Nephron progenitor cell (in vitro differentiated cells): ENCODE data around the gene NPY2R.
A peak's percentile ranks its signal among the peaks of the same experiment; 100 is the strongest.

ENCODE experiments used
- DNase-seq: peaks from one replicate; pipeline ENCODE4 v3.0.0; 2021
- H3K27ac Mint-ChIP-seq: 2 replicates; pipeline ENCODE4 v1.8.0; 2021; ENCODE audit warnings: mild to moderate bottlenecking, moderate library complexity, mixed read lengths
- H3K27me3 Mint-ChIP-seq: 2 replicates; pipeline ENCODE4 v1.8.0; 2021; ENCODE audit warnings: mild to moderate bottlenecking, low read depth, mixed read lengths; ENCODE audit not compliant: poor library complexity
- H3K36me3 Mint-ChIP-seq: 2 replicates; pipeline ENCODE4 v1.8.0; 2021; ENCODE audit warnings: low read depth, mixed read lengths
- H3K4me1 Mint-ChIP-seq: 2 replicates; pipeline ENCODE4 v1.8.0; 2021; ENCODE audit warnings: mixed read lengths
- H3K4me3 Mint-ChIP-seq: 2 replicates; pipeline ENCODE4 v1.8.0; 2021; ENCODE audit warnings: mild to moderate bottlenecking, moderate library complexity, mixed read lengths
- H3K9me3 Mint-ChIP-seq: 2 replicates; pipeline ENCODE4 v1.8.0; 2021; ENCODE audit warnings: mild to moderate bottlenecking, moderate library complexity, mixed read lengths
- TF ChIP-seq, protein P1 (sequence below): fragments of 200-600 bp; sonication (generic); IDR thresholded peaks from 2 replicates; pipeline ENCODE4 v1.5.0; 2021; ENCODE audit warnings: antibody characterized with exemption

NPY2R gene, protein sequence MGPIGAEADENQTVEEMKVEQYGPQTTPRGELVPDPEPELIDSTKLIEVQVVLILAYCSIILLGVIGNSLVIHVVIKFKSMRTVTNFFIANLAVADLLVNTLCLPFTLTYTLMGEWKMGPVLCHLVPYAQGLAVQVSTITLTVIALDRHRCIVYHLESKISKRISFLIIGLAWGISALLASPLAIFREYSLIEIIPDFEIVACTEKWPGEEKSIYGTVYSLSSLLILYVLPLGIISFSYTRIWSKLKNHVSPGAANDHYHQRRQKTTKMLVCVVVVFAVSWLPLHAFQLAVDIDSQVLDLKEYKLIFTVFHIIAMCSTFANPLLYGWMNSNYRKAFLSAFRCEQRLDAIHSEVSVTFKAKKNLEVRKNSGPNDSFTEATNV

DNA sequence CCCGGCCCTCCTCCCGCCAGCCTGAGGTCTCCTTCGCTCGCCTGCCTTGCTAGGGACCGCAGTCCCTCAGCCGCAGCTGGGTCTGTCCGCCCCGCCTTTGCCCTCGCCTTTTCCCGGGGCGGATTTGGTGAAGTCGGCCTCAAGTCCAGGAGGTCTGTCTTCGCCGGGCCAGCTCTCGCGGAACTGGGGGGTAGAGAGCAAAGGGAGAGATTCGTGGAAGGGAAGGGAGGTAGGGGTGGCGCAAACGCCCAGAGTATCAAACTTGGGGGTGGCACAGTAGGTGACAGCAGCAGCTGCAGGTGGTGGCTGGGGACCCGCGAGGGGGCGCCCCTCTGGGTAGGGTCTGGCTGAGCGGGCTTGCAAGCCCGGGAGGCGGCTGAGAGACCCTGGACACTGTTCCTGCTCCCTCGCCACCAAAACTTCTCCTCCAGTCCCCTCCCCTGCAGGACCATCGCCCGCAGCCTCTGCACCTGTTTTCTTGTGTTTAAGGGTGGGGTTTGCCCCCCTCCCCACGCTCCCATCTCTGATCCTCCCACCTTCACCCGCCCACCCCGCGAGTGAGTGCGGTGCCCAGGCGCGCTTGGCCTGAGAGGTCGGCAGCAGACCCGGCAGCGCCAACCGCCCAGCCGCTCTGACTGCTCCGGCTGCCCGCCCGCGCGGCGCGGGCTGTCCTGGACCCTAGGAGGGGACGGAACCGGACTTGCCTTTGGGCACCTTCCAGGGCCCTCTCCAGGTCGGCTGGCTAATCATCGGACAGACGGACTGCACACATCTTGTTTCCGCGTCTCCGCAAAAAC lies at the start of gene NPY2R:
TSS of gene NPY2R (plus strand) at position 379 of the 797 bp plus-strand sequence. CDS start 5,304 bp downstream, outside the sequence.
- Mint-ChIP-seq H3K9me3 (no peaks in the 10 kb centered on the region), H3K4me3 (peak within 1 kb of the TSS; percentile 83), H3K27ac (no peak within 1 kb of the TSS), H3K4me1 (peaks cover 9% of the 10 kb centered on the region), H3K36me3 (no peaks in the 10 kb centered on the region), H3K27me3 (peaks cover 79% of the 10 kb centered on the region)
- peak; percentile 74 for DNase-seq
- TF ChIP-seq, protein P1, sequence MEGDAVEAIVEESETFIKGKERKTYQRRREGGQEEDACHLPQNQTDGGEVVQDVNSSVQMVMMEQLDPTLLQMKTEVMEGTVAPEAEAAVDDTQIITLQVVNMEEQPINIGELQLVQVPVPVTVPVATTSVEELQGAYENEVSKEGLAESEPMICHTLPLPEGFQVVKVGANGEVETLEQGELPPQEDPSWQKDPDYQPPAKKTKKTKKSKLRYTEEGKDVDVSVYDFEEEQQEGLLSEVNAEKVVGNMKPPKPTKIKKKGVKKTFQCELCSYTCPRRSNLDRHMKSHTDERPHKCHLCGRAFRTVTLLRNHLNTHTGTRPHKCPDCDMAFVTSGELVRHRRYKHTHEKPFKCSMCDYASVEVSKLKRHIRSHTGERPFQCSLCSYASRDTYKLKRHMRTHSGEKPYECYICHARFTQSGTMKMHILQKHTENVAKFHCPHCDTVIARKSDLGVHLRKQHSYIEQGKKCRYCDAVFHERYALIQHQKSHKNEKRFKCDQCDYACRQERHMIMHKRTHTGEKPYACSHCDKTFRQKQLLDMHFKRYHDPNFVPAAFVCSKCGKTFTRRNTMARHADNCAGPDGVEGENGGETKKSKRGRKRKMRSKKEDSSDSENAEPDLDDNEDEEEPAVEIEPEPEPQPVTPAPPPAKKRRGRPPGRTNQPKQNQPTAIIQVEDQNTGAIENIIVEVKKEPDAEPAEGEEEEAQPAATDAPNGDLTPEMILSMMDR: peak; percentile 44

DNA sequence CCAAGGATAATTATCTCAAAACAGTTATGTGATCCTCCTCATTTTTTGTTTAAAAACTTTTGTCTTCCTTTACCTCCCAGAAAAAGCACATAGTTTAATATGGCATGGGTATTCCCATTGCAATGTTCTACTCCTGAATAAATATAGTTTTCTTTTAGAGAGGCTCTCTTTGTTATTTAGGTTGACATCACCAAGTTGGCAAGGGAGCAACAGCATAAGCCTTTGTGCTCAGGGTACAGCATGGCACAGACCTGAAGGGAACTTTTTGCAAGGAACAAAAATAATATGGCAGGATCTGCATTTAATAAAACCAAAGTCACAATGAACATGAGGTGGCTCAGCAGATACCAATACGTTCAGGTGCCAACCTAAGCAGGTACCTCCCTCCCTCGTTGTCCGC lies 47.1 kb upstream of the NPY2R start:
- Mint-ChIP-seq H3K27ac (no peak overlapping the region), H3K36me3 (no peaks in the 10 kb centered on the region), H3K4me1 (peaks cover 10% of the 10 kb centered on the region), H3K9me3 (no peaks in the 10 kb centered on the region), H3K4me3 (no peak overlapping the region), H3K27me3 (peaks cover 2% of the 10 kb centered on the region)
- DNase-seq: no peak
- TF ChIP-seq, protein P1: no peak

DNA sequence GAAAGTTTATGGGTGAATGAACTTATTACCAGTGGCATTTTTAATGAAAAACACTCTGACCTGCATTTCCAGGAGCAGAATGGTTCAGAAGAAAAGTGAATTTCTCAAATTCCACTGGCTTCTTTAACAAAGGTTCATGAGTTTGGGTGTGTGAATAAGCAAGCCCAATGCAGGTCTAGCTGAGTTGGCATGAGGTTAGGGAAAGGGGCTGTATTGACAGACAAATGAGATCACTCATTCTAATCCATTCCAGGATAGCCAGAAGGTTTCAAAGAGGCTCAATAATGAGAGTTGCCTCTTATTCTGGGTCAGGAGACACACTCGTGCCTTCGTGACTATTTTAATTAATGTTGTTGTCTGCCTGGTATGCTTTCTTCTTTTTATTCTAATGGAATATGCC lies 43.7 kb upstream of the NPY2R start:
- TF ChIP-seq, protein P1: no peak
- Mint-ChIP-seq H3K9me3 (no peaks in the 10 kb centered on the region), H3K4me3 (no peak overlapping the region), H3K4me1 (peaks cover 10% of the 10 kb centered on the region), H3K36me3 (no peaks in the 10 kb centered on the region), H3K27ac (no peak overlapping the region), H3K27me3 (no peaks in the 10 kb centered on the region)
- no peak for DNase-seq

DNA sequence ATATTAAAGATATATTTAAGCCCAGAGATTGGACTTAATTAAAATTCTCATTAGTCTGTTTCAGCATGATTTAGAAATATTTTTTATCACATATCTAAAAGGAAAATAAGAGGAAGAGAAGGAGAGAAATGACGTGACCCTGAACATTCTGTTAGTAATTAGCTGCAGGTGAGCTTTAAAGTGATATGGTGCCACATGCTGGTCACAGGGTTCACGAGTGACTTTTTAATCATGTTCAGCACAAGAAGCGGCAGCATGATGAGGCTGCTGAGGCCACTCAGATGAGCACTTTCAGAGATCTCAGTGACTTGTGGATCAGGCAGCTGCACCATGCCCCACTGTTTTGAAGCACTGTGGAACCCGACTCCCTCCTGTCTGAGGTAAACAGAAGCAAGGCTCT lies 37.9 kb upstream of the NPY2R start:
- no peaks in the 10 kb centered on the region for H3K27me3 Mint-ChIP-seq
- no peaks in the 10 kb centered on the region for H3K9me3 Mint-ChIP-seq
- H3K36me3 Mint-ChIP-seq: no peaks in the 10 kb centered on the region
- H3K4me3 Mint-ChIP-seq: no peak overlapping the region
- no peak overlapping the region for H3K27ac Mint-ChIP-seq
- DNase-seq: no peak
- TF ChIP-seq, protein P1: no peak
- no peaks in the 10 kb centered on the region for H3K4me1 Mint-ChIP-seq

DNA sequence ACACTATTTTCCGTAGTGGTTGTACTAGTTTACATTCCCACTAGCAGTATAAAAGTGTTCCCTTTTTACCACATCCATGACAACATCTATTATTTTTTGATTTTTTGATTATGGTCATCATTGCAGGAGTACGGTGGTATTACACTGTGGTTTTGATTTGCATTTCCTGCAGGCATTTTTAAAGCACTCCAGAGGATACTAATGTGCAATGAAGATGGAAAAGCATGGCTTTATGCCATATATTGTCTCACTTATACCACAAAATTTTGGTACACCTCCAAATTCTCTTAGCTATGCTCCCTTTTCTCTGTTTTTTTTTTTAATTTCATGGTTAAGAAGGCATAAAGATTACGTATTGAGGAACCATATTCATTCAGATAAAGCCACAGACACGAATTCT lies 35.1 kb upstream of the NPY2R start:
- Mint-ChIP-seq H3K36me3 (no peaks in the 10 kb centered on the region), H3K27me3 (peaks cover 3% of the 10 kb centered on the region), H3K27ac (no peak overlapping the region), H3K4me1 (no peaks in the 10 kb centered on the region), H3K9me3 (no peaks in the 10 kb centered on the region), H3K4me3 (no peak overlapping the region)
- TF ChIP-seq, protein P1: no peak
- DNase-seq: no peak
